CD4-positive, alpha-beta T cell treated with Interleukin-17A for 1 hour (primary cell): Measurements from ENCODE around the gene MRPS6.

Experiments used
- DNase-seq: peaks from one replicate; pipeline ENCODE4 v3.0.0-alpha.2; 2020

The MRPS6 gene

DNA sequence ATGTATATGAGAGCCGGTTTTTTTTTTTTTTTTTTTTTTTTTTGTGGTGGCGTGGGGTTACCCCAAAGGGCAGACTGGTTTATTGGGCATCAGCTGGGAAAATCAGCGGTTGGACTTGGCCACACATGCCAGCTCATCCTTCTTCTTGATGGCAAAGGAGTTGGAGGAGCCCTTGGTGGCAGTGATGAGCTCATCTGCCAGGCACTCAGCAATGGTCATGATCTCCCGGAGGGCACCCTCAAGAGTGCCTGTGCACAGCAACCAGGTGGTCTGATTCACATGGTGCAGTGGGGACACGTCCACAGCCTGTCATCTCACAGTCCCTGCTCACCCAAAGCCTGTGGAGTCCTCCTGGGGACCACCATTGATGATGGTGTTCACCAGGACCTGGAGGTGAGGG is 62.0 kb downstream of the MRPS6 start:
- no peak for DNase-seq

- DNase-seq: no peak
These were observed 68.0 kb downstream of the MRPS6 start for GRCh38 chr21:34141373-34141772.

DNA sequence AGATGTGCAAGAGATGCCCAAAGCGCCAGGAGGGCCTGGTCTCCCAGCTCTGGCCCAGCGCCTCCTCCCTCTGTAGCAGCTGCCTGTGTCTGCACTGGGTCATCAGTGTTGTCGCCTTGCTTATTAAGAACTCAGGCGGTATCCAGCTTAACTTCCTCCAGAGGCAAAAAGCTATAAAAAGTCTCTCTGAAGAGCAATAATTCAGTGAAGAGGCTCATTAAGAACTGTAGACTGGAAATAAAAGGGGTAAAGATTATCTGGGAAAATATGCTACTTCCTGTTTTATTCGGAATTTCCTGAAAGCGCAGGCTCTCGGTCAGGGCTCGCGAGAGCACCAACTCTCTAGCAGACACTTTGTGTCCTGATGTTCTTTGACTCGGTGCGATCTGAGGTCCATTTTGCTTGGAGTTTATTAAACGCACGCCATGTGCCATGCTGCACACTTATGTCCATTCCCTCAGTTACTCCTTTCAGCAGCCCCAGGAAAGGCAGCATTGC is 70.4 kb downstream of the MRPS6 start:
- DNase-seq: no peak

DNA sequence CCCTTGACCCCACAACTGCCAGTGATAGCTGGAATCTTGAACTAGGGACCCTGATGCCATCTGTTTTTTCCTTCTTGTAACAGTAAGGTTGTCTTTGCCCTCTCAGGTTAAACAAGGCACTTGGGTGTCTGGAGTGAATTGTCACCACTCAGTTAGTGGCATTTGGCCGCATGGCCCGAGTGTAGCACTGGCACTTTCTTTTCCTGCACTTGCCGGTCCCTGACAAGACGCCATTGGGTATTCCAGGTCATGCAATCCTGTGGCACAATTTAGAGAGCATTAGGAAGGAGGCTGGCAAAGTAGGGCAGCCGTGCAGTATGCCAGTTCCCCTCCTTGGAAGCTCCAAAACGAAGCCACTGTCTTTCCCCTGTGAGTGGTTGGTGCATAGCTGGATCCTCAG is 70.8 kb downstream of the MRPS6 start:
- no peak for DNase-seq

GRCh38 chr21:34147792-34148418 is 74.5 kb downstream of the MRPS6 start:
- DNase-seq: no peak

DNA sequence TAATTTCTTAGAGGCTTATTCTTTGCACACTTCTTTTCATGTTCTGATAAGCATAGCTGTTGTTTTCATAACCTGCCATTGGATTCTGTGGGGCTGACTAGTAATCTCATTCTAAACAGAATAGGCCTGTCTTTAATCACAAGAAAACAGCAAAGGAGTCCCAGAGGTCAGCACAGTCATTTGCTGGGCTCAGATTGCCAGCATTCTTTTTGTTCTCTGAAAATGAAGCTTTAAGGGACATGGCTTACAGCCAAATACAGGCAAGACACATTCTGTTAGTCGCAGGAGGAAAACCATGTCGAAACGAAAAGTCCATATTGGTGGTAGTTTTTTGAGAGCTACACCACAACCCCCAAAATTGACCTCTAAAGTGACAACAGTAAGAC is 75.0 kb downstream of the MRPS6 start:
- no peak for DNase-seq

DNA sequence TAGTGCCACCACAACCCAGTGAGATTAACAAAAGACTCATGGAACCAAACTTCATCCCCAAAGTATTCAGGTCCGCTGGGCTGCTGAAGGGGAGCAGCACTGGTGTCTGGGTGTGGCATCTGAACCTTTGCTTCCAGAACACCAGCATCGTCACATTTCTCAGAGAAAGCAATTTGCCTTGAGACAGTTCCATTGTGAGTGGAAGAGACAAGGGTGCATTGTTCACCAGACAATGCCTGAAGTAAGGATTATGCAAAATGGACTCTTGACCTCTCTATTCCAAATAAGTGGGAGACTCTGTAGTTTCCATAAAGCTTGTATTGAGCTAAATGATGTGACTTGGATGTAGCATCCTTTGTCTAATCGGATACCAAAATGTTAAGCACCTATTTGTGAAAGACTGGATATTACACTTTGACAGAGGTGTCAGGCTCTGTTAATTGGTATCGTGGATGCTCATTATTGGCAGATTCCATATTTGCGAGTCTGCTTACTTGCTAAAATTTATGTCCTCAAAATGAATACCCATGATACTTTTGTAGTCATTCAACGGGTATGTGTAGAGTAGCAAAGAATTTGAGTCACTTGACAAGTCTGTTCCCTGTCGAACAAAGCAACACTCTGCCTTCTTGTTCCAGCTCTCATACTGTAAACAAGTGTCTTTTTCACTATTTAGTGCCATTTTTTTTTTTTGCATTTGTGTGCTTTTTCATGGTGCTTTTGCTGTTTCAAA is 75.6 kb downstream of the MRPS6 start:
- no peak for DNase-seq

DNA sequence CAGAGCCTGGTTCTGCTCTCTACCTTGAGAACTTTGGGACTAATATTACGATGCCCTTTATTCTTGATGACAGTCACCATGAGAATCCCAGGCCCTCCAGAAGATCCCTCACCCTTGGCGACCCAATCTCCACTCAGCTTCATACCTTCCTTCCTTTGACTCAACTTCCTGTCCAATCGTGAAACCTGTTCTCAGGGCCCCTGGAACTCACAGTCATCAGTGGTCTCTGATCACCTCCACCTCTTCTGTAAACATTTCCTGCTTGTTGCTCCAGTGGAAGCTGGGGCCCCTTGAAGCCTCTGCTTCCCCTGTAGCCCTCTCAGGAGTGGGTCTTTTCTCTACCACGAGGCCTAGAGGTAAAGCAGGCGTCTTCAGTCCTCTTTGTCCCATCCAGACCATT is 79.1 kb downstream of the MRPS6 start:
- no peak for DNase-seq

GRCh38 chr21:34154878-34155277 is 81.5 kb downstream of the MRPS6 start:
- DNase-seq: no peak

DNA sequence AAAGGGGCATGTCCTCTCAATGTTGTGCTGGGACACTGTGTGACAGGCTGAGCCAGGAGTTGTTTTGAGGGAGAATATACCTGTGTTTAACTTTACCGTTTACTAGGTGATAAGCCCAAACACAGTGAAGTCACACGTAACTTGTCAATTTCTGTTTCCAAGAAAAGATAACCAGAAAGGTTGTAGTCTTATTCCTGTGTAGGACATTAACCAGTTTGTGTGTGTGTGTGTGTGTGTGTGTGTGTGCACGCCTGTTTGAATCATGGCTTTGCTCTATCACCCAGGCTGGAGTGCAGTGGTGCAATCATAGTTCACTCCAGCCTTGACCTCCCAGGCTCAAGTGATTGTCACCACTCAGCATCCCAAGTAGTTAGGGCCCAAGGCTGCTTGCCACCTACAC is 83.6 kb downstream of the MRPS6 start:
- no peak for DNase-seq

GRCh38 chr21:34157521-34157920 is 84.1 kb downstream of the MRPS6 start:
- no peak for DNase-seq

- no peak for DNase-seq
These were observed 85.8 kb downstream of the MRPS6 start for GRCh38 chr21:34158866-34159835.

DNA sequence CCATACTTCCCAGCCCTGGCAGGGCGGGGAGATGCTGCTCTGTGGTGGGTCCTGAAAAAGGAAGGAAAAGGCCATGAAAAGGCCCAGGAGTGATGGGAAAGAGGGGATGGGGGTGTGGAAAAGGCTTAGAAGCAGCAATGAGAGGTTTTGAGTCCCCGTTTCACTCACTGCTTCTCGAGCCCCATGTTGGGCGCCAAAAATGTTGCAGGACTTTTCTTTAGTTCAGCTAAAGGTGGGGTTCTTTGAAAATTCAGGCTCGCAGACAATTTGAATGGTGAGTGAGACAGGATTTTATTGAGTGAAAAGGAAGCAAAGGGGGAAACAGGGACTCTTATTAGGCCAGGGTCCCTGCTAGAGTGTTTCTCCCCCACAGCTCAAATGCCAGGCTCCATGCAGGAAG is 93.1 kb downstream of the MRPS6 start:
- peak; percentile 10 for DNase-seq

DNA sequence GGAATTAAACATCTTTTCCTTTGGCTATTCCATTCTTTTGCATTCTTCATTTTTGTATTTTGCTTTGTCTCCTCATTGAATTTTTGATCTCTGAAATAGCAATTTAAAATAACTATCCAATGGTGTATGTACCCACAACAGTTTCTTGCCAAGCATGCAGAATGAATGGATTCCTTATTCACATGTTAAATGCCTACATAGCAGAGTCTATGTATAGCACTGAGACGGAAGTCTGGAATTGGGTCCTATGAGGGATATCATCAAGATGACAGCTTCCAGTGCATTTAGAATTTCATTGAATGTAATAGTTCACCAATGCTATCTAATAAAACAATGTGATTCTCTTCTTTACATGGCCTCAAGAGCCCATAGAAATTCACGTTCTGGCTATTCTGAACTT is 97.5 kb downstream of the MRPS6 start:
- no peak for DNase-seq

- DNase-seq: no peak
These were observed 101.1 kb downstream of the MRPS6 start for GRCh38 chr21:34174470-34174869.

- no peak for DNase-seq
These were observed 103.1 kb downstream of the MRPS6 start for GRCh38 chr21:34176448-34176847.

- DNase-seq: no peak
These were observed 104.7 kb downstream of the MRPS6 start for GRCh38 chr21:34177919-34178567.

GRCh38 chr21:34179204-34179935 is 106.0 kb downstream of the MRPS6 start:
- no peak for DNase-seq

- no peak for DNase-seq
These were observed 107.0 kb downstream of the MRPS6 start for GRCh38 chr21:34180407-34180806.

DNA sequence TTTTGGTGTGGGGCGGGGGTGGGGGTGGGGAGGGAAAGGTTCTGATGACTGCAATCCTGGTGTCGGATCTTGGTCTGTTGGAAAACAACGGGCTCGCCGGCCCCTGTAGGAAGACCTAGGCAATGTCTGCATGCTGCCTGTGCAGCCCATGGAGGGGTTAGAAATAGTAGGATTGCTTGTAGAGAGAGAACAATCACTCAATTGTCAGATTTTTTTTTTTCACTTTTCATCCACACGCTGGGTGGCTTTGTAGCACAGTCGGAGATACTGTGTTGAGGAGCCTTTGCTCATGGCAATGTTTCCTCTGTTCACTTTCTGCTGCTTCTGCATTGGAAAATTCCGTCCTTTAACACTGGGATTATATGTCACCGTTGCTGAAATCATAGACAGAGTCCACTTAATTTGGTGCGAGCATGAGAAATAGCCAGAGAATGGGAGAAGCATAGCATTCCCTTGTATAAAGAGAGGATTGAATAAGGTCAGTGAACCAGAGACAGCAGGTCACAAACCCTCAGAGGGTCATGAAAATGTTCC is 107.5 kb downstream of the MRPS6 start:
- DNase-seq: no peak

GRCh38 chr21:34181431-34182039 is 108.2 kb downstream of the MRPS6 start:
- DNase-seq: no peak

- no peak for DNase-seq
These were observed 109.1 kb downstream of the MRPS6 start for GRCh38 chr21:34182436-34182835.
